HTR-8/SVneo (cell line): ENCODE measurements around the gene TCEAL1.
"Not testable (repeated sequence)": the region's sequence is repeated elsewhere in the genome, so short reads cannot be mapped to it uniquely, and the experiment has no call there.

ENCODE experiments used
- DNase-seq: peaks from one replicate; pipeline ENCODE4 v3.0.0; 2011; ENCODE audit warnings: low spot score, mixed read lengths; ENCODE audit not compliant: insufficient read length
- FAIRE-seq: peaks from 2 replicates; lab custom pipeline; 2011; peaks lifted over from hg19 to GRCh38; lab: Jason Lieb, UNC

The TCEAL1 gene

DNA sequence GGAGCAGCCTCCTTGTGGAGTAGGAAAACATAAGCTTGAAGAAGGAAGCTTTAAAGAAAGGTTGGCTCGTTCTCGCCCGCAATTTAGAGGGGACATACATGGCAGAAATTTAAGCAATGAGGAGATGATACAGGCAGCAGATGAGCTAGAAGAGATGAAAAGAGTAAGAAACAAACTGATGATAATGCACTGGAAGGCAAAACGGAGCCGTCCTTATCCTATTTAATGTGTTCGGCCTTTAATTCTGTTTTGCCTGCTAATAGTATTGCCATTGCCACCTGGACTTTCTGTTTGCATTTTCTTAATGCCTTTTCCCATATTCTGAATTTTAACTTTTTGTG is 1.4 kb downstream of the TCEAL1 start:
- FAIRE-seq, result no peak
- no peak for DNase-seq

DNA sequence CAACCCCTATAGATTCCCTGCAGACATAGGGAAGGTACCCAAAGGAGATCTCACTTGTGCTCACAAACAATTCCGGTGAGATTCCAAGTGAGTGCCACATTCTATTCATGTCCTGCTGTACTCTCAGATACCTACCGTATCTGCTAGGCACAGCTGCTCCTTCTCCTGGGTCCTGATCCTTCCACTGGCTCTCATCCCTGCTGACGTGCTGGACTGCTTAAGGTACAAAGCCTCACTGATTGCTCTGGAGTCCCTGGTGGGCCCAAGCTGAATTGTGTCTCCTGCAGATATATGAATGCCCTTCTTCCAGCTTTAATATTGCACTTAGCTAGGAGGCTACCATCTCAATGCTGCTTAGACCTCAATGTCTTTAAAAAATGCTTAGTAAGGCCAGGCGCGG is 2.4 kb downstream of the TCEAL1 start:
- no peak for DNase-seq
- no peak for FAIRE-seq

DNA sequence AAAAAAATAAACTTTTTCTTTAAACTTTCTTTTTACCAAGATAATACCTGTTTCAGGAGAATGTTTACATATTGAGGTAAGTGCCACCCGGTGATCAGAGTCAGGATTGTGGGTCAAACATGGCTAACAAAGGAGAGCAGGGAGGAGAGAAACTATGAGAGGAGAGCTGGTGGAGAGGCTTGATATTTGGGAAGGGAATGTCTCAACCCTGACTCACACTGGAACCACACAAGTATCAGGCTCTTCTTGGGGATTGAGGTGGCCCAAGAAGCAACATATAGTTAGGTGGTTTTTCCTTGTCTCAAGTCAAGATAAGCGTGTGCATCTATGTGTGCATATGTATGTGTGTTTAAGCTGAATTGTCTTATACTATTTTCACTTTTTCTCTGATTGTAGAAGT is 6.7 kb downstream of the TCEAL1 start:
- FAIRE-seq (no peak), DNase-seq (no peak)

DNA sequence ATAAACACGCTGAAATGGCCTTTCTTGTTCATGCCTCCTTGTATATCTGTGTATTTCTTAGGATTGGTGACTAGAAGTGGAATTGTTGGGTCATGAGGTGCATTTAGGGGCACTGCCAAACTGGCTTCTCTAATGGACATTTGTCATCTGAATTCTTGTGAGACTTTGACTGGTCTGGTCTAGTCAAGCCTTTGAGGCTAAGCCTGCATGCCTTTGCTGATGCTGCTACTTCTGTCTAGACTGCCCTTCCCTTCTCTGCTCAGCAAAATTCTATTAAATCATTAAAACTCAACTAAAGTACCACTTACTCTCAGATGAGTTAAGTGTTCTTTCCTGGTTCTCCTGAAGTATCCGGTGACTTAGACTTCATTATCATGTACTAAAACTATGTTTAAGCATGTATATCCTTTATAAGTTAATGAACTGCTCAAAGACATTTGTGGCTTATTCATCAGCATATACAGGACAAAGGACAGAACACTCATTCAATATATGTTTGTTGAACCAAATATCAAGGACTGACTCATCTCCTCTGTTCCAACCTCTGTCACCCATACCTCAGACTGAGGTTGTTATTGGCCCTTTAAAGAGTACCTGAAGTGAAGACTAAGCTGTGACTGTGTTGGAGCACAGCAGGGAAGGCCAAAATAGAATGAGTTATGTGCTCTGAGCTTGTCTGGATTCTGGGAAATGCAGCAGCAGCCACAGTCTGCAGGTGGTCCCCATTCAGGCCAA is 9.0 kb downstream of the TCEAL1 start:
- FAIRE-seq, result no peak
- no peak for DNase-seq

DNA sequence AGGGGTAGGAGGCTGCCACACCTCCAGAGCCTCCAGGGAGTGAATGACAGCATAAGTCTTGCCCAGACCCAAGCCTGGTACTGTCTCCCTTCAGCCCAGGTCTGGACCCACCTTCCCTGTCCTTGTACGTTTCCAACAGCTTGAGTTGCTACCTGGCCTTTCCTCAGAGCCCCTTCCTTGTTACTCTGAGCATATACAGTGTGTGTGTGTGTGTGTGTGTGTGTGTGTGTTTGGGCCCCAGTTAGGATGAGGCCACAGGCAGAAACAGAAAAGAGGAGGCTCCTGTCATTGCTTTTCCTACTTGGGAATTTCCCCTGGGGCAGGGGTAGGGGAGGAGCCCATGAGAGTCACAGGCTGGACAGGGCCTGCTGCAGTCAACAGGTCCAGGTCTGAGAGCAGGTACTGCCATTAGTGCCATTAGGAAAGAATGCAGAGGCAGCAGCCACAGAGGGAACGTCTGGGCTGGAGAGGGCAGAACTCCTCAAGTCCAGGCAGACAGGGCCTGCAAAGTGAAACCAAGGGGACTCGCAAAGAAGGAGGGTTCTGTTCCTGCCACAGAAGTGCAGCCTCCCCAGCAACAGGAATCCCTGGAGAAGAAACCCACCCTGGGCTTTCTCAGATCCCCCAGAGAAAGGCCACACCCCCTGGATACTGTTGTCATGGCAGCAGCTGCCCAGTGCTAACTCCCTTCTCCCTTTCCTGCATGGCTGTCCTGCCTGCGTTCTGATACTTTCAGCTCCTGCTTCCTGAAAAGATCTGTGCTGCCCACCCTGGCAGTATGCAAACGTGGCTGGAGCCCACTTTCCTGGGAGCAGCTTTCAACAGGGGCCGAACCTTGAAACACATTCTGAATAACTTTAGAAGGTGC is 9.9 kb downstream of the TCEAL1 start:
- not testable (repeated sequence) for DNase-seq, FAIRE-seq

DNA sequence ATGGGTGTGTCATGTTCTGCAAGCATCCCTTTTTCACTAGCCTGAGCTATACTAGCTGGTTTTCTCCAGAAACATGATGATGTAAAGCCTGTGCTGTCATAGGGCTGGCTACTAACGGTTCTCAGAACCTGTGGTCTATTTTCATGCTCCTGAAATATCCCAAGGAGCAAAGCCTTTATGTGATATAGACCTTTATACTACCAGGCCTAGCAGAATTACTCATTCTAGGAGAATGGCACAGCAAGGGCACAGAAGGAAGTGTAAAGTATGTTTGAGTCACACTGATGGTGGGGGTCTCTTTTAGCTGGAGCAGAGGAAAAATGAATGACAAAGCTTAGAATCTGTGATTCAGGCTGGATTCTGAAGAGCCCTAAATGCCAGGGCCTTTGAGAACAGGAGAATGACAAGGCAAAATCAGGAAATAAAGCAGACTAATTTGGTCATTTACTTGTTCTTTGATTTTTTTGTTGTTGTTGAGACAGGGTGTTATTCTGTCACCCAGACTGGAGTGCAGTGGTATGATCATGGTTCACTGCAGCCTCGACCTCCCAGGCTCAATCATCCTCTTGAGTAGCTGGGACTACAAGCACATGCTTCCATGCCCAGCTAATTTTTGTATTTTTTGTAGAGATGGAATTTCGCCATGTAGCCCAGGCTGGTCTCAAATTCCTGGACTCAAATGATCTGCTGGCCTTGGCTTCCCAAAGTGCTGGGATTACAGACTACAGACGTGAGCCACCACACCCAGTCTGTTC is 11.8 kb downstream of the TCEAL1 start:
- DNase-seq, result no peak
- no peak for FAIRE-seq

DNA sequence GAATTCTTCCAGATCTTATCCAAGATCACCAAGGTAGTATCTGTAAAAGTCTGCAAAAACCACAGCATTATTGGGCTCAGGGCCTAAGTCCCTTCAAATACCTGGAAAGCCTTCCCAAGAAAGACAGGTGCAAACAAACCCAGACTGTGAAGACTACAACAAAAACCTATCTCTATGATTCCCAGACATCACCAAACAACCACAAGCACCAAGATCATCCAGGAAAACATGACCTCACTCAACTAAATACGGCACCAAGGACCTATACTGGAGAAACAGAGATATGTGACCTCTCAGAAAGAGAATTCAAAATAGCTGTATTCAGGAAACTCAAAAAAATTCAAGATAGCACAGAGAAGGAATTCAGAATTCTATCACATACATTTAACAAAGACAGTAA is 15.3 kb downstream of the TCEAL1 start:
- no peak for DNase-seq
- FAIRE-seq, result no peak

DNA sequence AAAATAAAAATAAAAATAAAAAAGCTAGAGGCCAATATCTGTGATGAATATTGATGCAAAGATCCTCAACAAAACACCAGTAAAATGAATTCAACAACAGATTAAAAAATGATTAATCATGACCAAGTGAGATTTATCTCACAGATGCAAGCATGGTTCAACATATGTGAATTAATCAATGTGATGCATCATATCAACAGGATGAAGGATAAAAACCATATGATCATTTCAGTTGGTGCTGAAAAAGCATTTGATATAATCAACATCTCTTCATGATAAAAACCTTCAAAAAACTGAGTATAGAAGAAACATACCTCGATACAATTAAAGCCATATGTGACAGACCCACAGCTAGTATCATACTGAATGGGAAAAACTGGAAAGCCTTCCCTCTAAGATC is 18.9 kb downstream of the TCEAL1 start:
- FAIRE-seq (no peak), DNase-seq (no peak)

DNA sequence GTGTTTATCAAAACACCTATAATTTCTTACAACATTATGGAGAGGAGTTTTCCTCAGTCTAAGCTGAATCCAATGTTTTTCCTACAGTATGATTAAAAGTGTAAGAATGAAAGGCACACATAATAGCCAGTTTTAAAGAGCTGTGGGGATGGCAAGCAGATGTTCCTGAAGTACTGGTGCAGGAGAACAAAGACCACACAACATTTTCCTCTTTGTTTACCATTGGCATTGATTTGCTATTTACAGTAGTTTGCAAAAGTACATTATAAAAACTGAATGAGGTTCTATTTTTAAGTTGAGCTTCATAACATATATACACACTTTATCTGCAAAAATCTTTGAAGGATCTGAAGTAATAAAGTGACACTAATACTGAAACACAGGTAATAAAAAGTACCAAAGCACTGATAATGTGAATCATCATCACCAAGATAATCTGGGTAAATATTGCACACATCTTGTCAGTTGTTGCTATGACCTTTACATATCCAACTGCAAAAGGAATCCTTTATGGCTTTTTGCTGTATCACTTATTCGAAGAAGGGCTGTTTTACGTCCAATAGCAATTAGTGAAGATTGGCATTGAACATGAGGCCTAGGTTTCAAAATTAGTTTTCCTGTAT is 22.5 kb downstream of the TCEAL1 start:
- FAIRE-seq (no peak), DNase-seq (no peak)

DNA sequence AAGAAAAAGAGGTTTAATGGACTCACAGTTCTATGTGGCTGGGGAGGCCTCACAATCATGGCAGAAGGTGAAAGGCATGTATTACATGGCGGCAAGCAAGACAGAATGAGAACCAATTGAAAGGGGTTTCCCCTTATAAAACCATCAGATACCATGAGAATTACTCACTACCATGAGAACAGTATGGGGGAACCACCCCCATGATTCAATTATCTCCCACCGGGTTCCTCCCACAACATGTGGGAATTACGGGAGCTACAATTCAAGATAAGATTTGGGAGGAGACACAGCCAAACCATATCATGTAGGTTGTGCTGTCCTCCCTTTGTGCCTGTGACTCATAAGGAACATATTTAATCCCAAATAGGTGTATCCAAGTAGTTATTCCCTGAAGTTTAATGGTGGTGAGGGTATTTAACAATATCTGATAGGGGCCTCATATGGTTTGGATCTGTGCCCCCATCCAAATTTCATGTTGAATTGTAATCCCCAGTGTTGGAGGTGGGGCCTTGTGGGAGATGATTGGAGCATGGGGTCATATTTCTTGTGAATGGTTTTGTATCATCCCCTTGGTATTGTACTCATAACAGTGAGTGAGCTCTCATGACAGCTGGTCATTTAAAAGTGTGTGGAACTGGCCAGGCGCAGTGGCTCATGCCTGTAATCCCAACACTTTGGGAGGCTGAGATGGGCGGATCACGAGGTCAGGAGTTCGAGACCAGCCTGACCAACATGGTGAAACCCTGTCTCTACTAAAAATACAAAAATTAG is 26.6 kb downstream of the TCEAL1 start:
- FAIRE-seq, DNase-seq: not testable (repeated sequence)

DNA sequence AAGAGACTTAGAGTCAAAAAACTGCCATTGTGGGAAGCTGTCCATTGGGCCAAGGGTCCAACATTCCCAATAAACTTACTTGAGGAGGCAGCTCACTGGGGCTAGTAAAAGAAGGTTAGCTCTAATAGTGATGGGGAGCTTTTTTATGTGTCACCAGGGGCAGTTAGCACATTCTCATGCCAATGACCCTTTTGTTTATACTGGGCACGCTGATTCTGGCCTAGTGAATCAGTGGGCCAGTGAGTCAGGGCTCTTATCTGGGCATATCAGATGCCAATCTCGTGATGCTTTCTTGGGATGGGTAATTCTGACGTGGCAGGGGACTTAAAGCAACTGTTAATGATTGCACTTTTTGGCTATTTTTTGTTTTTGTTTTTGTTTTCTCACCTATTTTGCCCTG is 27.8 kb downstream of the TCEAL1 start:
- no peak for FAIRE-seq
- peak; percentile 11 for DNase-seq

DNA sequence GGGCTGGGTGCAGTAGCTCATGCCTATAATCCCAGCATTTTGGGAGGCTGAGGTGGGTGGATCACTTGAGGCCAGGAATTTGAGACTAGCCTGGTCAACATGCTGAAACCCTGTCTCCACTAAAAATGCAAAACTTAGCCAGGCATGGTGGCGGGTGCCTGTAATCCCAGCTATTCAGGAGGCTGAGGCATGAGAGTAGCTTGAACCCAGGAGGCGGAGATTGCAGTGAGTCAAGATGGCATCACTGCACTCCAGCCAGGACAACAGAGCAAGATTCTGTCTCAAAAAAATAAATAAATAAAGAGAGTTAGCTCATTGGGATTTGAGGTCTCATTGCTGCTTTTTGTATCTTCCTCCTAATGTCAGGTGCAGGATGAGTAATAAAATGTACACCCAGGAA is 28.3 kb downstream of the TCEAL1 start:
- not testable (repeated sequence) for FAIRE-seq

DNA sequence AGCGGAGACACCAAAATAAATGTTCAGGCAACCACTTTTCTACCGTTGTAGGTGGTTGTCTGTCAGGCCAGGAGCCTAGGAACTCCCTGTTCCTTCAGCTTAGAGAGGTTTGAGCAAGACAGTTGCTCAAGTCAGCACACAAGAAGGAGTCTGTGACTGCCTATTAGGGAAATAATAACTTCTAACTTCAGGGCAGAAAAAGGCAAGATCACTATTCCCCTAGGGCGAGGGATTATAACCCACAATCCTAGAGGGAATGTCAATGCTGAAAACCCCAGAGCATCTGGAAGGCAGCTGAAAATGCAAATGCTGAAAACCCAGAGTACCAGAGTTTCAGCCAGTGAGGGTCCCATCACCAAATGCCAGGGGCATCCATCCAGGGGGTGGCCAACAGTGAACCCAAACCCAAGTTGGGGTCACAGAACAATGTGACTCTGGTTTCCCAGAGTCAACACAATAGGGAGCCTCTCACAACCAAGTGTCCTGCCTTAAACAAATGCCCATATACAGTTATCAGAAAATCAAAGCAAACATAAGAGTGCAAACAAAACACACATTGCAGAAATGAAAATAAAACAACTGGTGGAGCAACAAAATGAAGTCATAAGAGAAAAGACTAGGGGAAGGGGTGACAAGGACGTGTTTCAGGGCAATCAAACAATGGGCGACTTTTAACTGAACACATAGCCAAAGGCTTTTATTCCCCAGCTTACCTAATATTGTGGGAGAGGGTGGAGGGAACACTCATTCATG is 30.1 kb downstream of the TCEAL1 start:
- no peak for DNase-seq
- FAIRE-seq, result no peak

More for the DNA sequence above, 28.3 kb downstream of the TCEAL1 start:
- not testable (repeated sequence) for DNase-seq

DNA sequence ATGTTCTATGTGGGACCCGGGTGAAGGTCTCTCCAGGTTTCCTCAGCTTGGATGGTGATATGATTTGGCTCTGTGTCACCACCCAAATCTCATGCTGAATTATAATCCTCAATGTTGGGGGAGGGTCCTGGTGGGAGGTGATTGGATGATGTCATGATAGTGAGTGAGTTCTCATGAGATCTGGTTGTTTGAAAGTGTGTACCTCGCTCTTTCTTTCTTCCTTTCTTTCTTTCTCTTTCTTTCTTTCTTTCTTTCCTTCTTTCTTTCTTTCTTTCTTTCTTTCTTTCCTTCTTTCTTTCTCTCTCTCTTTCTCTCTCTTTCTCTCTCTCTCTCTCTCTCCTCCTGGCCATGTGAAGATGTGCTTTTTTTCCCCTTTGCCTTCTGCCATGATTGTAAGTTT is 30.7 kb downstream of the TCEAL1 start:
- DNase-seq, FAIRE-seq: not testable (repeated sequence)

DNA sequence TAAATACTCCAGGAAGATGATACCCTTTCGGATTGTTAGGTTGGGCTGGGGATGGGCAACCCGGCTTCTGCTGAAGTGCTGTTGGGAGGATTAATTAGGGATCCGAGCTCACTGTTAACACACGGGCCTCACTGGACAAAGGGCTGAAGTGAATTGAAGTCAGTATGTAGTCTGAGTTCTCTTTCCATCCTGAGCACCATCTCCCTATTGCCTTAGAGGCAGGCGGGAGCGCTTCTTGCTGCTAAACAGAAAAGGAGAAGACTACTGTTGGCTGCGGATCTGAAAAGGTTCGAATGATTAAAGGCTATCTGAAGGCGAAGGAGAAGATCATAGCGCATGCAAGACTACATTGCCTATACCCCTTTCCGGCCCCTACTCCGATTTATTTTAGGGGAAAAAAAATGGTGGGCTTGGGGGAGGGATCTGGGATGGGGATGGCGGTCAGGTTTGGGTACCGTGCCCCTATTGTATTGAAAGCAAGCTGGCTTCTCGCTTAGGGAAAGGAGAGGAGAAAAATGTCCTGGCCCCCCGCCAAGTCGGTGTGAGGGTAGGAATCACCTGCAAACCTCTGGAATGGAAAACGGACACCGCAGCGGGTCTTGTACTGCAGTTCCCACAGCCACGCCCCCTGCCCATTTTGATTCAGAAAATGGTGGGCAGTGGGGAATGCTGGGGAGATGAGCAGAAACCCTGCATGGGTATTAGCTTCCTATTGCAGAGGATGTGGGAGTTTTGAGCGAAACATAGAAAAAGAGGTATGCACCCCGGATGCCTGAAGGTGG is 35.4 kb downstream of the TCEAL1 start:
- DNase-seq, result no peak
- no peak for FAIRE-seq

DNA sequence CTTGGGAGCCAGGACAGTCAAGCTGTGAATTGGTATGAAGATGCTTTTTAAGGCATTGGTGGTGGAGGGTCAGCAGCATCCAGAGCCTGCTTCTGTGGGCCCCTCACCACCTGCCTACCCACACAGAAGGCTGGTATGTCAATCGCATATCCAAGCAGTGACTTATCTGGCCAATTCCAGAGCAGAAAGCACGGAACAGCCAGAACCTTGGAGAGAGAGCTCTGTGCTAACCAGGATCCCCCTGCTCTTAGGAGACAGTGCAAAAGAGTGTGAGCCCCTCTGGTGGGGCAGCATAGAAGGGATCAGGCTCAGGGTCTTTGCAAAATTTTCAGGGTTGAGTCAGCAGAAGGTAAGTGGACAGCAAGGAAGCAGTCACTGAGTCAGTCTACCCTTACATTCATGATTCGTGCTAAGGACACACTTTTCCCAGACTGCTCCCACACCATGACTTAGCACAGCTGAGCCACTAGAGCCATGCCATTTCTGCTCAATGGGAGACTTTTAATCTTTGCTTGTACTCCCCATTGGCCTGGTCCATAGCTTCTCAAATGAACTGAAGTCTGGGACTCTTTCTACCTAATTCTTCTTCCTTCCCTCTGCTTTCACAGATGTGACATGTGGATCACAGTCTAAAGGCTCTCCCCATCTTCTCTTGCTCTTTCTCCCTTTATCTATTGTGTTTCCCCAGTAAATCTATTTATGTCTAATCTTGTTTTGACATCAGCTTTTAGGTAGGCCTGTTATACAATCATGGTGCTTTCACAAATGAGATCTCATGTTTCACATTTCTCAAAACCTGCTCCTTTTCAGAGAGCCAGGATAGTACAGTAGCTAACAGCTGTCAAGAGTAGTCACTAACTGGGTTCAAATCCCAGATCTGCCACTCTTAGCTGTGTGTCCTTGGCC is 37.7 kb downstream of the TCEAL1 start:
- FAIRE-seq (no peak), DNase-seq (no peak)

DNA sequence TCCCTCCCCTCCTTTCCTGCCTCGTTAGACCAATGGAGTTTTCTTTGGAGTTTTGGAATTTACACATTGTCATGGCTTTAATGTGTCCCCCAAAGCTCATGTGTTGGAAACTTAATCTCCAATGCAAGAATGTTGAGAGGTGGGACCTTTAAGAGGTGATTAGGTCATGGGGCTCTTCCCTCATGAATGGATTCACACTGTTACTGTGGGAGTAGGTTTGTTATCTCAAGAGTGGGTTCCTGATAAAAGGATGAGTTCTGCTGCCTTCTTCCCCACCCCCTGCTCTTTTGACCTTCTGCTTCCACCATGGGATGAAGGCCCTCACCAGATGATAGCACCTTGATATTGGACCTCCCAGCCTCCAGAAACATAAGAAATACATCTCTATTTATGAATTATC is 41.0 kb downstream of the TCEAL1 start:
- no peak for FAIRE-seq

More for the DNA sequence above, 41.0 kb downstream of the TCEAL1 start:
- DNase-seq, result no peak
